NCI-H526 (cell line): Measurements from ENCODE around the gene SHC4.

Experiments
- DNase-seq, 2 experiments: peaks; one replicate each; lab custom pipeline; 2025; lab: John Stamatoyannopoulos, UW

Gene SHC4

GRCh38 chr15:48845123-48845522, 118.6 kb downstream of the SHC4 start:
- DNase-seq, result no peak

GRCh38 chr15:48842501-48842900, 121.2 kb downstream of the SHC4 start:
- no peak for DNase-seq

- DNase-seq, result no peak
Measured at GRCh38 chr15:48834756-48835155, 129.0 kb downstream of the SHC4 start.

GRCh38 chr15:48833526-48834239, 130.0 kb downstream of the SHC4 start:
- no peak for DNase-seq

GRCh38 chr15:48832648-48833047, 131.1 kb downstream of the SHC4 start:
- DNase-seq, result no peak

- DNase-seq, result no peak
Measured at GRCh38 chr15:48828906-48829305, 134.8 kb downstream of the SHC4 start.

- no peak for DNase-seq
Measured at GRCh38 chr15:48828471-48828870, 135.2 kb downstream of the SHC4 start.

- no peak for DNase-seq
Measured at GRCh38 chr15:48825075-48825474, 138.6 kb downstream of the SHC4 start.

GRCh38 chr15:48823706-48824105, 140.0 kb downstream of the SHC4 start:
- DNase-seq, result no peak

GRCh38 chr15:48823237-48823636, 140.5 kb downstream of the SHC4 start:
- DNase-seq, result peak; percentile 22 to 41

- no peak for DNase-seq
Measured at GRCh38 chr15:48814286-48814685, 149.4 kb downstream of the SHC4 start.

- DNase-seq, result peak in 1 of 2 experiments; percentile 61
Measured at GRCh38 chr15:48811325-48811958, 152.3 kb downstream of the SHC4 start.

- peak; percentile 99 for DNase-seq
Measured at GRCh38 chr15:48810414-48811324, 153.1 kb downstream of the SHC4 start, which contains the start of gene CEP152. Gene CEP152 (minus strand): TSS chr15:48811069. CDS start chr15:48805649, 5,420 bp downstream.

- DNase-seq, result peak in 1 of 2 experiments; percentile 39
Measured at GRCh38 chr15:48806151-48806550, 157.6 kb downstream of the SHC4 start.

- no peak for DNase-seq
Measured at GRCh38 chr15:48805591-48805990, 158.1 kb downstream of the SHC4 start.

- no peak for DNase-seq
Measured at GRCh38 chr15:48803877-48804276, 159.8 kb downstream of the SHC4 start.

GRCh38 chr15:48802867-48803266, 160.9 kb downstream of the SHC4 start:
- DNase-seq, result no peak

GRCh38 chr15:48802257-48802656, 161.5 kb downstream of the SHC4 start:
- DNase-seq, result no peak

- peak in 1 of 2 experiments; percentile 26 for DNase-seq
Measured at GRCh38 chr15:48800811-48801455, 162.8 kb downstream of the SHC4 start.

GRCh38 chr15:48800245-48800644, 163.5 kb downstream of the SHC4 start:
- DNase-seq, result no peak

- peak; percentile 9 to 38 for DNase-seq
Measured at GRCh38 chr15:48798319-48798718, 165.4 kb downstream of the SHC4 start.

GRCh38 chr15:48796930-48797329, 166.8 kb downstream of the SHC4 start:
- DNase-seq, result no peak
